Measurements from ENCODE around the gene CFAP46. TPM values are rescaled to one million over a fixed set of nuclear protein-coding genes. Genes with fewer than 3 reads are reported as not detected.

CFAP46 gene
- total and polyA plus RNA-seq, 2 of the 4 experiments (the other 2 are of a cell fraction), result 1.3 to 1.8 TPM

- intact Hi-C loops (cut with micrococcal nuclease), result no loop called here
- H3K56ac ChIP-seq (ENCODE audit: extremely low read depth, insufficient read depth, low read length), result no peak overlapping the region
- H3K79me1 ChIP-seq (ENCODE audit: low read depth in 1 of 2, low read length in 2 of 2), result no peaks in the 10 kb centered on the region
- ATAC-seq (ENCODE audit: low read depth), result no peak
- no peak overlapping the region for H2BK15ac ChIP-seq (ENCODE audit: low read depth, low read length)
- no peak overlapping the region for H4K8ac ChIP-seq (ENCODE audit: low read depth in 2 of 2, low read length in 2 of 2)
- no peaks in the 10 kb centered on the region for H4K20me1 ChIP-seq (ENCODE audit: insufficient read depth, low read length)
- no peak overlapping the region for H3K4ac ChIP-seq (ENCODE audit: low read depth, low read length)
- no peak for DNase-seq
- H3K14ac ChIP-seq (replicated peaks; ENCODE audit: low read depth, low read length), result no peak overlapping the region
- no peak overlapping the region for H2BK20ac ChIP-seq (ENCODE audit: low read depth, low read length)
- BruUV-seq (replicated peaks), result no TSS peak
- H4K5ac ChIP-seq (ENCODE audit: low read depth, low read length), result no peak overlapping the region
- no peak overlapping the region for H3K9ac ChIP-seq (ENCODE audit: low read depth, low read length)
- no peak overlapping the region for H3K4me2 ChIP-seq (ENCODE audit: low read depth, low read length)
- H2AFZ ChIP-seq (replicated peaks; ENCODE audit: low read length, poor library complexity), result no peak overlapping the region
- no peak overlapping the region for H3K4me3 ChIP-seq (ENCODE audit: insufficient read depth, low read depth, low read length)
- H3K36me3 ChIP-seq (ENCODE audit: control insufficient read depth, insufficient read depth, low read length), result no peaks in the 10 kb centered on the region
- no peak overlapping the region for H3K18ac ChIP-seq (ENCODE audit: low read depth, low read length)
- H2AK9ac ChIP-seq (replicated peaks; ENCODE audit: low read depth, low read length, poor library complexity), result no peak overlapping the region
- H3K27me3 ChIP-seq (ENCODE audit: control insufficient read depth, insufficient read depth, low read length), result peaks cover 59% of the 10 kb centered on the region
- no peak overlapping the region for H2BK5ac ChIP-seq (ENCODE audit: low read depth, low read length, poor library complexity, severe bottlenecking)
- in situ Hi-C loops (cut with MboI; ENCODE audit: low sequenced_read_pairs), result no loop called here
- H3K9me3 ChIP-seq (ENCODE audit: control insufficient read depth, insufficient read depth, low read length), result no peaks in the 10 kb centered on the region
- TF ChIP-seq RAD21 (IDR thresholded peaks at IDR 0.05; ENCODE audit: low read length) (no peak), CTCF (conservative IDR thresholded peaks at IDR 0.05; ENCODE audit: low read depth, low read length) (no peak), POLR2A (IDR thresholded peaks at IDR 0.05; ENCODE audit: low read depth, low read length) (no peak), FOS (IDR thresholded peaks at IDR 0.05; ENCODE audit: low read depth, low read length) (no peak), MAFK (IDR thresholded peaks at IDR 0.05; ENCODE audit: low read depth, low read length) (no peak), RFX5 (IDR thresholded peaks at IDR 0.05; ENCODE audit: low read depth, low read length) (no peak), CEBPB (IDR thresholded peaks at IDR 0.05; ENCODE audit: low read depth, low read length) (no peak), USF2 (IDR thresholded peaks at IDR 0.05; ENCODE audit: low read depth, low read length) (no peak), BHLHE40 (IDR thresholded peaks at IDR 0.05; ENCODE audit: low read depth, low read length) (no peak), MAZ (IDR thresholded peaks at IDR 0.05; ENCODE audit: borderline replicate concordance, low read depth, low read length) (no peak), RCOR1 (IDR thresholded peaks at IDR 0.05; ENCODE audit: insufficient replicate concordance, low read length) (no peak), MXI1 (IDR thresholded peaks at IDR 0.05; ENCODE audit: borderline replicate concordance, low read depth, low read length) (no peak), CHD1 (IDR thresholded peaks at IDR 0.05; ENCODE audit: low read depth, low read length) (no peak), ELK1 (IDR thresholded peaks at IDR 0.05; ENCODE audit: borderline replicate concordance, low read depth, low read length) (no peak), NFE2L2 (IDR thresholded peaks at IDR 0.05; ENCODE audit: low read depth, low read length) (no peak)
- ChIA-PET CTCF (no interaction called here), POLR2A (ENCODE audit: unreplicated experiment) (no interaction called here)
- H3K23ac ChIP-seq (ENCODE audit: low read depth, low read length), result no peak overlapping the region
- H3K9me1 ChIP-seq (ENCODE audit: insufficient read depth, low read length), result no peaks in the 10 kb centered on the region
- H2BK120ac ChIP-seq (ENCODE audit: low read depth, low read length), result no peak overlapping the region
- no peaks in the 10 kb centered on the region for H3K4me1 ChIP-seq (ENCODE audit: control insufficient read depth, insufficient read depth, low read length)
- no peak overlapping the region for H4K91ac ChIP-seq (ENCODE audit: insufficient read depth, low read depth, low read length)
- no peak overlapping the region for H2AK5ac ChIP-seq (ENCODE audit: low read depth, low read length)
- no peak overlapping the region for H3K27ac ChIP-seq (ENCODE audit: insufficient read depth, low read length)
- WGBS, 2 experiments (ENCODE audit: extremely low coverage in 2 of 2, insufficient read length in 1 of 2), result 65% methylated on average over 8 of the region's 26 CpGs; no CpG with 5 or more reads in 1 of the 2 experiments
- dilution Hi-C loops (cut with HindIII; ENCODE audit: low sequenced_read_pairs, unreplicated experiment), result no loop called here
Observed at GRCh38 chr10:132972149-132972985, 30.0 kb upstream of the CFAP46 start.
